ENCODE results near the gene DCAF17. TPM values are rescaled to one million over a fixed set of nuclear protein-coding genes. Genes with fewer than 3 reads are reported as not detected.
A peak's percentile ranks its signal among the peaks of the same experiment; 100 is the strongest.

The DCAF17 gene
- total and polyA plus RNA-seq, 2 of the 13 experiments (the other 11 are each of a cell fraction or from before 2014, with no cell fraction given) = 13.7 to 30.0 TPM

GRCh38 chr2:171447675-171448074 is 13.6 kb downstream of the DCAF17 start:
- intact Hi-C loops (cut with micrococcal nuclease; ENCODE audit: unreplicated experiment) (no loop called here), in situ Hi-C loops (cut with HindIII; ENCODE audit: extremely low pct_ligation_motif_present, low pct_unique_long_range_greater_than_20kb) (no loop called here)
- Histone ChIP-seq H3K9me3 (ENCODE audit: low read length) (no peaks in the 10 kb centered on the region), H3K9ac (ENCODE audit: insufficient read depth, low read depth, low read length) (no peak overlapping the region), H3K27me3 (ENCODE audit: control insufficient read depth in 1 of 2, insufficient read depth in 2 of 2, low read length in 2 of 2) (no peaks in the 10 kb centered on the region), H4K20me1 (ENCODE audit: insufficient read depth, low read length) (no peaks in the 10 kb centered on the region), H3K27ac (ENCODE audit: extremely low read length, insufficient read depth, low read length) (no peak overlapping the region), H3K4me1 (ENCODE audit: insufficient read depth, low read length) (no peaks in the 10 kb centered on the region), H3K79me2 (ENCODE audit: insufficient read depth, low read length) (no peaks in the 10 kb centered on the region), H2AFZ (ENCODE audit: low read length) (no peak overlapping the region), H3K36me3 (replicated peaks in 1 of 2; ENCODE audit: control insufficient read depth in 1 of 2, insufficient read depth in 2 of 2, low read length in 2 of 2) (peaks cover 4 to 64% of the 10 kb centered on the region in 2 experiments), H3K4me2 (ENCODE audit: low read depth, low read length) (no peak overlapping the region), H3K4me3 (replicated peaks in 1 of 3; ENCODE audit: insufficient read depth in 1 of 3, low read depth in 2 of 3, low read length in 3 of 3) (no peak overlapping the region)
- ChIA-PET POLR2A (no interaction called here), CTCF (ENCODE audit: low intra/inter-chr PET ratio, low total read pairs) (no interaction called here)
- BruUV-seq (replicated peaks) = no TSS peak
- DNase-seq (ENCODE audit: low spot score) (no peak), FAIRE-seq (no peak), ATAC-seq (peak; percentile 34; the same call in 1 of the 3 replicates)
- peak; percentile 36 for TF ChIP-seq CTCF (CRISPR knock-in tag; IDR thresholded peaks at IDR 0.05)
- peak; percentile 42 for TF ChIP-seq STAG1 (CRISPR knock-in tag; IDR thresholded peaks at IDR 0.05)
- TF ChIP-seq ZNF432 (CRISPR knock-in tag; IDR thresholded peaks at IDR 0.05; ENCODE audit: borderline replicate concordance) = no peak
- WGBS (ENCODE audit: low lambda C conversion rate) = 95% methylated on average over 2 of the region's 2 CpGs

GRCh38 chr2:171451074-171451473 is 17.0 kb downstream of the DCAF17 start:
- ChIA-PET CTCF (ENCODE audit: low intra/inter-chr PET ratio, low total read pairs) (no interaction called here), POLR2A (no interaction called here)
- intact Hi-C loops (cut with micrococcal nuclease; ENCODE audit: unreplicated experiment) = no loop called here
- in situ Hi-C loops (cut with HindIII; ENCODE audit: extremely low pct_ligation_motif_present, low pct_unique_long_range_greater_than_20kb) = no loop called here
- H4K20me1 ChIP-seq (ENCODE audit: insufficient read depth, low read length) = no peaks in the 10 kb centered on the region
- no peaks in the 10 kb centered on the region for H3K27me3 ChIP-seq (ENCODE audit: control insufficient read depth in 1 of 2, insufficient read depth in 2 of 2, low read length in 2 of 2)
- no peak overlapping the region for H2AFZ ChIP-seq (ENCODE audit: low read length)
- H3K4me3 ChIP-seq (replicated peaks in 1 of 3; ENCODE audit: insufficient read depth in 1 of 3, low read depth in 2 of 3, low read length in 3 of 3) = no peak overlapping the region
- H3K79me2 ChIP-seq (ENCODE audit: insufficient read depth, low read length) = peaks cover 2% of the 10 kb centered on the region
- H3K4me1 ChIP-seq (ENCODE audit: insufficient read depth, low read length) = no peaks in the 10 kb centered on the region
- H3K27ac ChIP-seq (ENCODE audit: extremely low read length, insufficient read depth, low read length) = no peak overlapping the region
- peaks cover 4 to 48% of the 10 kb centered on the region in 2 experiments for H3K36me3 ChIP-seq (replicated peaks in 1 of 2; ENCODE audit: control insufficient read depth in 1 of 2, insufficient read depth in 2 of 2, low read length in 2 of 2)
- ATAC-seq (no peak), DNase-seq (ENCODE audit: low spot score) (no peak), FAIRE-seq (no peak)
- BruUV-seq (replicated peaks) = no TSS peak
- TF ChIP-seq ZMYM3 (CRISPR knock-in tag; IDR thresholded peaks at IDR 0.05) (no peak), ZNF570 (CRISPR knock-in tag; IDR thresholded peaks at IDR 0.05; ENCODE audit: borderline replicate concordance) (no peak), ARHGAP35 (CRISPR knock-in tag; IDR thresholded peaks at IDR 0.05; ENCODE audit: borderline replicate concordance) (no peak), TBL1XR1 (IDR thresholded peaks at IDR 0.05; ENCODE audit: borderline replicate concordance, low read length, partially characterized antibody) (no peak), TEF (CRISPR knock-in tag; IDR thresholded peaks at IDR 0.05) (no peak), HMGA1 (CRISPR knock-in tag; conservative IDR thresholded peaks at IDR 0.05) (no peak), ZNF724P (CRISPR knock-in tag; IDR thresholded peaks at IDR 0.05; ENCODE audit: borderline replicate concordance) (no peak), ZIK1 (CRISPR knock-in tag; IDR thresholded peaks at IDR 0.05; ENCODE audit: borderline replicate concordance, low read depth) (no peak), SSRP1 (CRISPR knock-in tag; IDR thresholded peaks at IDR 0.05) (no peak)
- no peak overlapping the region for H3K9ac ChIP-seq (ENCODE audit: insufficient read depth, low read depth, low read length)
- no peaks in the 10 kb centered on the region for H3K9me3 ChIP-seq (ENCODE audit: low read length)
- no peak overlapping the region for H3K4me2 ChIP-seq (ENCODE audit: low read depth, low read length)
